HG03521 (cell line): ENCODE measurements around the gene RGS11.
"Not testable (repeated sequence)": the region's sequence is repeated elsewhere in the genome, so short reads cannot be mapped to it uniquely, and the experiment has no call there.

Experiments
- ATAC-seq: cut with Tn5 transposase; IDR thresholded peaks from one replicate; pipeline ENCODE4 v1.9.1; 2021; ENCODE audit warnings: mild to moderate bottlenecking, moderate library complexity; ENCODE audit not compliant: unreplicated experiment

The RGS11 gene

GRCh38 chr16:280991-281659 lies 5.4 kb upstream of the RGS11 start:
- no peak for ATAC-seq

GRCh38 chr16:280552-280951 lies 4.8 kb upstream of the RGS11 start, which contains the start of gene ARHGDIG:
Gene ARHGDIG, plus strand, starts transcription at chr16:280591. Its CDS starts 90 bp downstream, at chr16:280681.
- no peak for ATAC-seq

GRCh38 chr16:280005-280460 lies 4.3 kb upstream of the RGS11 start:
- no peak for ATAC-seq

- no peak for ATAC-seq
Measured at GRCh38 chr16:279531-279930, 3.8 kb upstream of the RGS11 start.

- ATAC-seq: no peak
Measured at GRCh38 chr16:278863-279366, 3.2 kb upstream of the RGS11 start.

- no peak for ATAC-seq
Measured at GRCh38 chr16:276426-277077, 808 bp upstream of the RGS11 start.

- no peak for ATAC-seq
Measured at GRCh38 chr16:275041-275641, 603 bp downstream of the RGS11 start.

GRCh38 chr16:273547-274421 lies 2.0 kb downstream of the RGS11 start:
- ATAC-seq: no peak

GRCh38 chr16:272633-273546 lies 2.9 kb downstream of the RGS11 start:
- ATAC-seq: no peak

- ATAC-seq: no peak
Measured at GRCh38 chr16:270381-271255, 5.1 kb downstream of the RGS11 start.

GRCh38 chr16:269061-269796 lies 6.5 kb downstream of the RGS11 start:
- ATAC-seq: no peak

- no peak for ATAC-seq
Measured at GRCh38 chr16:268141-269053, 7.3 kb downstream of the RGS11 start.

- ATAC-seq: not testable (repeated sequence)
Measured at GRCh38 chr16:267562-267961, 8.2 kb downstream of the RGS11 start.

- no peak for ATAC-seq
Measured at GRCh38 chr16:266258-267164, 9.2 kb downstream of the RGS11 start.

- ATAC-seq: no peak
Measured at GRCh38 chr16:265711-266110, 10.0 kb downstream of the RGS11 start.

- ATAC-seq: no peak
Measured at GRCh38 chr16:265002-265529, 10.7 kb downstream of the RGS11 start.
